Effector CD8-positive, alpha-beta T cell (primary cell): ENCODE data around the gene MTCL3.

Source experiments
- DNase-seq: peaks from one replicate; lab custom pipeline; 2025; lab: John Stamatoyannopoulos, UW

The MTCL3 gene

DNA sequence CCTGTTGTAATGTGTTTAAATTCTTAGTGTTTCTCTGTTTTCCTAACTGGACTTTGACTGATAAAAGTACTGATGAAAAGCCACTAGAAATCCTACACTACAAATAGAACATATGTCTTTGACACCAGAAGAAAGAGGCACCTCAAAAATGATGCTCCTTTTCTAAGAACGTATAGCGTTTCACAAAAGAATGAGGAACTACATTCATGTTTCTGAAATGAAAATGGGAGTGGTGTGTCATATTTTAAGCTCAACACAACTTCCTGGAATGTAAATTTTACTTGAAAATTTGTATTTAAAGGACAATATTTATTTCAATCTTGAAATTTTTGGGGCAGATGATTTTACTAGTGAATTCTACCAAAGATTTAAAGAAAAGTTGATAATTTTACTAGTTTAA is 95.2 kb downstream of the MTCL3 start:
- no peak for DNase-seq
